Measurements from ENCODE around the gene PRR22. TPM values are rescaled to one million over a fixed set of nuclear protein-coding genes. Genes with fewer than 3 reads are reported as not detected.

Gene PRR22
- total and polyA plus RNA-seq, 2 donors (not counting 1 experiment from before 2014, with no cell fraction given) = 3.4 to 5.6 TPM

DNA sequence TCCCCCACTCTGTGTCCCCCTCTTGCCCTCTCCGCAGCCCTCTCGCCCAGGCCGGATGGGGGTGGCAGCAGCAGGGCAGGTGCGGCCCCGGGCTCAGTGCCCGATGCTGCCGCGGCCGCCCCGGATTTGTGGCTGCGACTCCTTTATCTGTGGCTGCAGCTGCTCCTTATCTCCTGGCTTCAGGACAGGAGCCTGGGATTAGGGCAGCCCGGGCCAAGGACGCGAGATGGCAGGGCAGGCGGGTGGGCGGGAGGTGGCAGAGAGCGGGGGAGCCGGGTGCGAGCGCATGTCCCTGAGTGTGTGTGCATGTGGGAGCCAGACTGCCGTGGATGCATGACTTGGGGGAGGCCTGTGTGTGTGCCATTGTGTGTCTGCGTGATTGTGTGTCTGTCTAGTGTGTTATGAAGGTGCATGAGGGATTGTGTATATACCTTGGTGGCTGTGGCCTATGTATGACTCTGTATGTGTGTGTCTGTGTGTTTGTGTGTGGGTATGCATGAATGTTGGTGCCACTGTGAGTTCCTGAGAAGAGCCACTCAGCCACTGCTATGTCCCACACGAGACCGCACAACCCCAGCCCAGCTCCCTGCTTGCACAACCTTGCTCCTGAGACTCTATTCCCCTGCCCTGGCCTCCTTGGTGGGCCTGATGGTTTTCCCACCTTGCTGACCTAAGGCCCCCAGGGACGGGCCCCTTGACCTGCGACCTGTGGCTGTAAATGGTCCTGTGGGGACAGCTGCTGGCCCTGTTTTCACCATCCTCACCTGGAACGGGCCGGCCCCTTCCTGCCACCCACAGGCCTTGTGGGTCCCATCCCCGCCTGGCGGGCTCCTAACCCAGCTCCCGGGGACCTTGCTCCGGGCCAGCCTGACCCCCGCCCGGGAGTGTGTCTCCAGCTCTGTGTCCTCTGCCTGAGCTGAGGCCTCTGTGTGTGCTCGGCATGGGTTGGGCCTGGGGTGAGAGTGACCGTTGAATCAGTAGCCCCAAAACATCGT is 15.0 kb upstream of the PRR22 start:
- Histone ChIP-seq H3K9me3 (ENCODE audit: control extremely low read depth in 1 of 3, control insufficient read depth in 2 of 3, insufficient read depth in 1 of 3, low read length in 2 of 3) (peaks cover 0 to 39% (median 0%) of the 10 kb centered on the region in 3 donors), H3K9ac (ENCODE audit: low read length) (no peak overlapping the region), H2AFZ (ENCODE audit: insufficient read depth, low read depth, low read length, poor library complexity, severe bottlenecking) (no peak overlapping the region), H4K20me1 (ENCODE audit: control insufficient read depth, insufficient read depth, low read length, poor library complexity, severe bottlenecking) (no peaks in the 10 kb centered on the region), H3K27ac (ENCODE audit: low read length in 2 of 2) (no peak overlapping the region), H3K79me2 (ENCODE audit: control insufficient read depth, insufficient read depth, low read length) (no peaks in the 10 kb centered on the region), H3K36me3 (replicated peaks in 1 of 2; ENCODE audit: control extremely low read depth in 1 of 2, control insufficient read depth in 1 of 2, extremely low read depth in 1 of 2, insufficient read depth in 2 of 2, low read length in 1 of 2) (no peaks in the 10 kb centered on the region), H3K27me3 (replicated peaks in 1 of 4; ENCODE audit: control extremely low read depth in 1 of 4, control insufficient read depth in 3 of 4, insufficient read depth in 4 of 4, low read length in 3 of 4) (peaks cover 0 to 66% (median 25%) of the 10 kb centered on the region in 4 experiments), H3K4me2 (replicated peaks; ENCODE audit: low read depth, low read length, poor library complexity, severe bottlenecking) (no peak overlapping the region), H3K4me3 (ENCODE audit: control extremely low read depth in 1 of 5, extremely low read depth in 1 of 5, insufficient read depth in 1 of 5, low read depth in 2 of 5, low read length in 4 of 5) (no peak overlapping the region), H3K4me1 (ENCODE audit: control insufficient read depth in 2 of 2, insufficient read depth in 2 of 2, low read length in 2 of 2) (peaks cover 15 to 19% of the 10 kb centered on the region in 2 donors)
- Mint-ChIP-seq H3K9me3 (ENCODE audit: insufficient read depth) (no peaks in the 10 kb centered on the region), H3K4me1 (peaks cover 19% of the 10 kb centered on the region), H3K4me3 (no peak overlapping the region), H3K27me3 (peaks cover 32% of the 10 kb centered on the region), H3K27ac (no peak overlapping the region)
- 54% methylated on average over 35 of the region's 37 CpGs for WGBS (ENCODE audit: insufficient coverage)
- POLR2A ChIA-PET = no interaction called here
- DNase-seq (no peak), ATAC-seq (ENCODE audit: low read depth) (no peak)
- CTCF ChIA-PET = no interaction called here
- TF ChIP-seq, protein P1, sequence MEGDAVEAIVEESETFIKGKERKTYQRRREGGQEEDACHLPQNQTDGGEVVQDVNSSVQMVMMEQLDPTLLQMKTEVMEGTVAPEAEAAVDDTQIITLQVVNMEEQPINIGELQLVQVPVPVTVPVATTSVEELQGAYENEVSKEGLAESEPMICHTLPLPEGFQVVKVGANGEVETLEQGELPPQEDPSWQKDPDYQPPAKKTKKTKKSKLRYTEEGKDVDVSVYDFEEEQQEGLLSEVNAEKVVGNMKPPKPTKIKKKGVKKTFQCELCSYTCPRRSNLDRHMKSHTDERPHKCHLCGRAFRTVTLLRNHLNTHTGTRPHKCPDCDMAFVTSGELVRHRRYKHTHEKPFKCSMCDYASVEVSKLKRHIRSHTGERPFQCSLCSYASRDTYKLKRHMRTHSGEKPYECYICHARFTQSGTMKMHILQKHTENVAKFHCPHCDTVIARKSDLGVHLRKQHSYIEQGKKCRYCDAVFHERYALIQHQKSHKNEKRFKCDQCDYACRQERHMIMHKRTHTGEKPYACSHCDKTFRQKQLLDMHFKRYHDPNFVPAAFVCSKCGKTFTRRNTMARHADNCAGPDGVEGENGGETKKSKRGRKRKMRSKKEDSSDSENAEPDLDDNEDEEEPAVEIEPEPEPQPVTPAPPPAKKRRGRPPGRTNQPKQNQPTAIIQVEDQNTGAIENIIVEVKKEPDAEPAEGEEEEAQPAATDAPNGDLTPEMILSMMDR (IDR thresholded peaks at IDR 0.05) = no peak
- TF ChIP-seq EZH2 (IDR thresholded peaks at IDR 0.05; ENCODE audit: borderline replicate concordance, insufficient read depth, low read depth, low read length, poor library complexity, severe bottlenecking) = no peak
- intact Hi-C loops (cut with micrococcal nuclease) = no loop called here

GRCh38 chr19:5798244-5798643 is 13.7 kb upstream of the PRR22 start:
- Mint-ChIP-seq H3K9me3 (ENCODE audit: insufficient read depth) (no peaks in the 10 kb centered on the region), H3K27me3 (peaks cover 27% of the 10 kb centered on the region), H3K4me3 (no peak overlapping the region), H3K4me1 (peaks cover 8% of the 10 kb centered on the region), H3K27ac (no peak overlapping the region)
- no peaks in the 10 kb centered on the region for H4K20me1 ChIP-seq (ENCODE audit: control insufficient read depth, insufficient read depth, low read length, poor library complexity, severe bottlenecking)
- peaks cover 0 to 57% (median 19%) of the 10 kb centered on the region in 4 experiments for H3K27me3 ChIP-seq (replicated peaks in 1 of 4; ENCODE audit: control extremely low read depth in 1 of 4, control insufficient read depth in 3 of 4, insufficient read depth in 4 of 4, low read length in 3 of 4)
- no peak overlapping the region for H3K4me2 ChIP-seq (replicated peaks; ENCODE audit: low read depth, low read length, poor library complexity, severe bottlenecking)
- no peaks in the 10 kb centered on the region for H3K36me3 ChIP-seq (replicated peaks in 1 of 2; ENCODE audit: control extremely low read depth in 1 of 2, control insufficient read depth in 1 of 2, extremely low read depth in 1 of 2, insufficient read depth in 2 of 2, low read length in 1 of 2)
- TF ChIP-seq EZH2 (IDR thresholded peaks at IDR 0.05; ENCODE audit: borderline replicate concordance, insufficient read depth, low read depth, low read length, poor library complexity, severe bottlenecking) = no peak
- TF ChIP-seq, protein P1 (IDR thresholded peaks at IDR 0.05) = no peak
- intact Hi-C loops (cut with micrococcal nuclease) = no loop called here
- 73% methylated on average over 2 of the region's 8 CpGs for WGBS (ENCODE audit: insufficient coverage)
- ATAC-seq (ENCODE audit: low read depth) = no peak
- H3K9ac ChIP-seq (ENCODE audit: low read length) = no peak overlapping the region
- no peak overlapping the region for H3K27ac ChIP-seq (ENCODE audit: low read length in 2 of 2)
- H3K9me3 ChIP-seq (ENCODE audit: control extremely low read depth in 1 of 3, control insufficient read depth in 2 of 3, insufficient read depth in 1 of 3, low read length in 2 of 3) = peaks cover 0 to 27% (median 0%) of the 10 kb centered on the region in 3 donors
- CTCF ChIA-PET = no interaction called here
- POLR2A ChIA-PET = no interaction called here
- no peak overlapping the region for H3K4me3 ChIP-seq (ENCODE audit: control extremely low read depth in 1 of 5, extremely low read depth in 1 of 5, insufficient read depth in 1 of 5, low read depth in 2 of 5, low read length in 4 of 5)
- no peaks in the 10 kb centered on the region for H3K79me2 ChIP-seq (ENCODE audit: control insufficient read depth, insufficient read depth, low read length)
- no peak overlapping the region for H2AFZ ChIP-seq (ENCODE audit: insufficient read depth, low read depth, low read length, poor library complexity, severe bottlenecking)
- no peak for DNase-seq
- H3K4me1 ChIP-seq (ENCODE audit: control insufficient read depth in 2 of 2, insufficient read depth in 2 of 2, low read length in 2 of 2) = peaks cover 5 to 6% of the 10 kb centered on the region in 2 donors
